HEK293 (cell line): ENCODE data around the gene ACKR1.

ENCODE experiments used
- CTCF ChIA-PET: fragments of 350-600 bp; formaldehyde crosslinking; extraction: SDS; loops from one replicate; lab custom pipeline; 2021; ENCODE audit warnings: antibody characterized with exemption; lab: Yijun Ruan, JAX
- POLR2A ChIA-PET: fragments of 300-600 bp; formaldehyde crosslinking; extraction: SDS; loops from one replicate; lab custom pipeline; 2020; ENCODE audit warnings: antibody characterized with exemption, inconsistent platforms; lab: Yijun Ruan, JAX
- H3K27ac ChIP-seq: fragments of 200-500 bp; sonication (Bioruptor generic); 2 replicates; pipeline ENCODE4 v1.5.1; 2014; ENCODE audit warnings: low read depth, low read length, control low read depth, inconsistent platforms; ENCODE audit errors: extremely low read depth
- H3K36me3 ChIP-seq, 2 experiments: fragments of 200-500 bp in 1 of 2; sonication (Bioruptor generic) in 1 of 2; 1 replicate in 1 of 2; 2 replicates in 1 of 2; pipeline ENCODE4 v1.5.1; 2014 to 2017; ENCODE audit warnings: inconsistent platforms in 2 of 2, low read length in 2 of 2; ENCODE audit not compliant: control insufficient read depth in 2 of 2, insufficient read depth in 1 of 2
- H3K4me1 ChIP-seq: fragments of 200-500 bp; sonication (Bioruptor generic); 2 replicates; pipeline ENCODE4 v1.5.1; 2014; ENCODE audit warnings: mild to moderate bottlenecking, low read length, inconsistent platforms; ENCODE audit not compliant: control insufficient read depth, insufficient read depth
- H3K4me3 ChIP-seq: 2 replicates; pipeline ENCODE4 v1.5.1; 2011; ENCODE audit warnings: low read depth, mild to moderate bottlenecking, control low read depth, low read length, moderate library complexity
- H3K9me3 ChIP-seq: fragments of 200-500 bp; sonication (Bioruptor generic); 2 replicates; pipeline ENCODE4 v1.5.1; 2014; ENCODE audit warnings: low read depth, low read length, inconsistent platforms; ENCODE audit not compliant: control insufficient read depth, insufficient read depth
- EGR2 ChIP-seq: fragments of 450-650 bp; formaldehyde crosslinking; IDR thresholded peaks from 2 replicates; pipeline ENCODE4 v1.5.1; 2016; ENCODE audit warnings: low read depth, missing biosample characterization, missing genetic modification characterization
- FEZF1 ChIP-seq: fragments of 450-650 bp; formaldehyde crosslinking; IDR thresholded peaks from 2 replicates; pipeline ENCODE4 v1.5.1; 2016; ENCODE audit warnings: missing biosample characterization, missing genetic modification characterization
- GLIS2 ChIP-seq: fragments of 450-650 bp; formaldehyde crosslinking; IDR thresholded peaks from 2 replicates; pipeline ENCODE4 v1.5.1; 2016; ENCODE audit warnings: missing biosample characterization, missing genetic modification characterization
- RBAK ChIP-seq: fragments of 450-650 bp; formaldehyde crosslinking; IDR thresholded peaks from 2 replicates; pipeline ENCODE4 v1.5.1; 2016; ENCODE audit warnings: missing biosample characterization, missing genetic modification characterization
- REPIN1 ChIP-seq: fragments of 450-650 bp; formaldehyde crosslinking; IDR thresholded peaks from 2 replicates; pipeline ENCODE4 v1.5.1; 2017; ENCODE audit warnings: missing biosample characterization, missing genetic modification characterization, low read depth
- REST ChIP-seq: fragments of 450-650 bp; formaldehyde crosslinking; IDR thresholded peaks from 2 replicates; pipeline ENCODE4 v1.5.1; 2016; ENCODE audit warnings: missing biosample characterization, missing genetic modification characterization
- SALL2 ChIP-seq: fragments of 450-650 bp; formaldehyde crosslinking; IDR thresholded peaks from 2 replicates; pipeline ENCODE4 v1.5.0; 2017; ENCODE audit warnings: missing biosample characterization, mild to moderate bottlenecking, missing genetic modification characterization, borderline replicate concordance
- SCRT2 ChIP-seq: fragments of 450-650 bp; formaldehyde crosslinking; IDR thresholded peaks from 2 replicates; pipeline ENCODE4 v1.5.1; 2016; ENCODE audit warnings: missing biosample characterization, missing genetic modification characterization
- TCF7L2 ChIP-seq: IDR thresholded peaks from 2 replicates; pipeline ENCODE4 v1.6.1; 2011; ENCODE audit warnings: low read depth, mild to moderate bottlenecking, inconsistent platforms, low read length, moderate library complexity, borderline replicate concordance
- ZBTB1 ChIP-seq: fragments of 450-650 bp; formaldehyde crosslinking; IDR thresholded peaks from 2 replicates; pipeline ENCODE4 v1.5.1; 2016; ENCODE audit warnings: missing biosample characterization, missing genetic modification characterization
- ZBTB17 ChIP-seq: fragments of 450-650 bp; formaldehyde crosslinking; IDR thresholded peaks from 2 replicates; pipeline ENCODE4 v1.5.1; 2016; ENCODE audit warnings: missing biosample characterization, missing genetic modification characterization
- ZBTB48 ChIP-seq: fragments of 450-650 bp; formaldehyde crosslinking; IDR thresholded peaks from 2 replicates; pipeline ENCODE4 v1.5.1; 2016; ENCODE audit warnings: missing biosample characterization, missing genetic modification characterization
- ZFP3 ChIP-seq: fragments of 450-650 bp; formaldehyde crosslinking; IDR thresholded peaks from 2 replicates; pipeline ENCODE4 v1.5.1; 2016; ENCODE audit warnings: low read depth, missing biosample characterization, missing genetic modification characterization
- ZNF114 ChIP-seq: fragments of 450-650 bp; formaldehyde crosslinking; IDR thresholded peaks from 2 replicates; pipeline ENCODE4 v1.5.0; 2017; ENCODE audit warnings: missing biosample characterization, missing genetic modification characterization
- ZNF175 ChIP-seq: fragments of 450-650 bp; formaldehyde crosslinking; IDR thresholded peaks from 2 replicates; pipeline ENCODE4 v1.5.1; 2016; ENCODE audit warnings: missing biosample characterization, missing genetic modification characterization
- ZNF221 ChIP-seq: fragments of 450-650 bp; formaldehyde crosslinking; IDR thresholded peaks from 2 replicates; pipeline ENCODE4 v1.5.1; 2017; ENCODE audit warnings: missing biosample characterization, missing genetic modification characterization, borderline replicate concordance
- ZNF324 ChIP-seq: fragments of 450-650 bp; formaldehyde crosslinking; IDR thresholded peaks from 2 replicates; pipeline ENCODE4 v1.5.1; 2016; ENCODE audit warnings: missing biosample characterization, missing genetic modification characterization
- ZNF423 ChIP-seq: fragments of 450-650 bp; formaldehyde crosslinking; IDR thresholded peaks from 2 replicates; pipeline ENCODE4 v1.5.1; 2016; ENCODE audit warnings: missing biosample characterization, missing genetic modification characterization
- ZNF529 ChIP-seq: fragments of 450-650 bp; formaldehyde crosslinking; IDR thresholded peaks from 2 replicates; pipeline ENCODE4 v1.5.1; 2017; ENCODE audit warnings: missing genetic modification characterization, missing biosample characterization; ENCODE audit not compliant: insufficient replicate concordance
- ZNF530 ChIP-seq: fragments of 450-650 bp; formaldehyde crosslinking; IDR thresholded peaks from 2 replicates; pipeline ENCODE4 v1.5.1; 2016; ENCODE audit warnings: low read depth, missing biosample characterization, missing genetic modification characterization
- ZNF677 ChIP-seq: fragments of 450-650 bp; IDR thresholded peaks from 2 replicates; pipeline ENCODE4 v1.5.0; 2018; ENCODE audit warnings: missing biosample characterization, mild to moderate bottlenecking, missing genetic modification characterization, moderate library complexity
- ZNF701 ChIP-seq: fragments of 450-650 bp; formaldehyde crosslinking; IDR thresholded peaks from 2 replicates; pipeline ENCODE4 v1.5.1; 2016; ENCODE audit warnings: missing biosample characterization, missing genetic modification characterization
- ZNF843 ChIP-seq: fragments of 450-650 bp; formaldehyde crosslinking; IDR thresholded peaks from 2 replicates; pipeline ENCODE4 v1.5.1; 2016; ENCODE audit warnings: missing biosample characterization, missing genetic modification characterization
- ZSCAN23 ChIP-seq: fragments of 450-650 bp; formaldehyde crosslinking; IDR thresholded peaks from 2 replicates; pipeline ENCODE4 v1.5.1; 2016; ENCODE audit warnings: missing biosample characterization, missing genetic modification characterization
- TF ChIP-seq, protein P1 (sequence below): fragments of 450-650 bp; formaldehyde crosslinking; IDR thresholded peaks from 2 replicates; pipeline ENCODE4 v1.5.1; 2016; ENCODE audit warnings: missing biosample characterization, missing genetic modification characterization

Gene ACKR1

GRCh38 chr1:159222075-159222865 is 17.6 kb downstream of the ACKR1 start (continued):
- TF ChIP-seq RBAK (tag by site-specific recombination), result no peak
- no peak for TF ChIP-seq ZNF843 (tag by site-specific recombination)
- TF ChIP-seq ZNF114 (tag by site-specific recombination), result no peak
- TF ChIP-seq ZBTB1 (tag by site-specific recombination), result no peak

- H3K9me3 ChIP-seq, result no peaks in the 10 kb centered on the region
- CTCF ChIA-PET, result interaction anchor here (2.5 kb wide), 1 partner anchor 9 kb away, joined by 12 read pairs; no protein-coding TSS in a partner anchor
- H3K36me3 ChIP-seq, result no peaks in the 10 kb centered on the region
- no peak overlapping the region for H3K4me3 ChIP-seq
- H3K4me1 ChIP-seq, result no peaks in the 10 kb centered on the region
- H3K27ac ChIP-seq, result no peak overlapping the region
- no peak for TF ChIP-seq ZBTB17 (tag by site-specific recombination)
- POLR2A ChIA-PET, result no interaction called here
Measured at GRCh38 chr1:159223004-159223403, 18.3 kb downstream of the ACKR1 start.

DNA sequence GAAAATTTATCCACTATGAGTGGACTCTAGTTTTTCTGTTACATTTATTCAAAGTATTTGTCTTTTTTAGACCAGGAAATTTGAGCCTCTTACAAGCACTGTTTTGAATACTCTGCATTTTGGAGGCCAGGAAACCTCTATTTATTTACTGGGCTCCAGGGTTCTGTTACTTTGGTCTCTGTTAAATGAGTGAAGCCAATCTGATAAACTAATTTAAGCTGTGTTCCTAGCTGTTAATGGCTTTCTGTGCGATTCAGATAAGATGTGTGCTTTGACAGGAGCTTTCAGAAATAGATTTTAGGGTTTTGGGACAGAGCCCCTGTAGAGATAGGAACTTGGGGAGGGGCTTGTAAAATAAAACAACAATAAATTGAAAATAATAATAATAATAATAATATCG is 23.9 kb downstream of the ACKR1 start:
- ChIA-PET POLR2A (no interaction called here), CTCF (interaction anchor here (0.6 to 2.9 kb wide), 3 partner anchors 15 to 244 kb away, joined by 6 to 16 read pairs (median 12); no protein-coding TSS in a partner anchor)
- Histone ChIP-seq H3K4me1 (no peaks in the 10 kb centered on the region), H3K36me3 (no peaks in the 10 kb centered on the region), H3K4me3 (no peak overlapping the region), H3K27ac (no peak overlapping the region), H3K9me3 (no peaks in the 10 kb centered on the region)
- TF ChIP-seq SALL2 (no peak), FEZF1 (tag by site-specific recombination) (no peak)
- TF ChIP-seq, protein P1, sequence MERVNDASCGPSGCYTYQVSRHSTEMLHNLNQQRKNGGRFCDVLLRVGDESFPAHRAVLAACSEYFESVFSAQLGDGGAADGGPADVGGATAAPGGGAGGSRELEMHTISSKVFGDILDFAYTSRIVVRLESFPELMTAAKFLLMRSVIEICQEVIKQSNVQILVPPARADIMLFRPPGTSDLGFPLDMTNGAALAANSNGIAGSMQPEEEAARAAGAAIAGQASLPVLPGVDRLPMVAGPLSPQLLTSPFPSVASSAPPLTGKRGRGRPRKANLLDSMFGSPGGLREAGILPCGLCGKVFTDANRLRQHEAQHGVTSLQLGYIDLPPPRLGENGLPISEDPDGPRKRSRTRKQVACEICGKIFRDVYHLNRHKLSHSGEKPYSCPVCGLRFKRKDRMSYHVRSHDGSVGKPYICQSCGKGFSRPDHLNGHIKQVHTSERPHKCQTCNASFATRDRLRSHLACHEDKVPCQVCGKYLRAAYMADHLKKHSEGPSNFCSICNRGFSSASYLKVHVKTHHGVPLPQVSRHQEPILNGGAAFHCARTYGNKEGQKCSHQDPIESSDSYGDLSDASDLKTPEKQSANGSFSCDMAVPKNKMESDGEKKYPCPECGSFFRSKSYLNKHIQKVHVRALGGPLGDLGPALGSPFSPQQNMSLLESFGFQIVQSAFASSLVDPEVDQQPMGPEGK, result no peak

GRCh38 chr1:159229260-159229885 is 24.7 kb downstream of the ACKR1 start:
- H3K27ac ChIP-seq, result no peak overlapping the region
- no peak overlapping the region for H3K4me3 ChIP-seq
- CTCF ChIA-PET, result interaction anchor here (0.6 to 2.9 kb wide), 7 partner anchors 15 to 665 kb away, joined by 3 to 16 read pairs (median 3); no protein-coding TSS in a partner anchor
- no peaks in the 10 kb centered on the region for H3K4me1 ChIP-seq
- POLR2A ChIA-PET, result no interaction called here
- no peaks in the 10 kb centered on the region for H3K9me3 ChIP-seq
- no peaks in the 10 kb centered on the region for H3K36me3 ChIP-seq
- no peak for TF ChIP-seq ZNF529 (tag by site-specific recombination)
- TF ChIP-seq REPIN1 (tag by site-specific recombination), result no peak
- TF ChIP-seq ZNF175, result no peak
- TF ChIP-seq REST, result no peak
- TF ChIP-seq GLIS2 (tag by site-specific recombination), result no peak
- no peak for TF ChIP-seq SCRT2 (tag by site-specific recombination)
- TF ChIP-seq ZNF701 (tag by site-specific recombination), result no peak
- no peak for TF ChIP-seq ZNF221 (tag by site-specific recombination)
- no peak for TF ChIP-seq ZNF423 (tag by site-specific recombination)
- no peak for TF ChIP-seq ZNF324 (tag by site-specific recombination)
- no peak for TF ChIP-seq TCF7L2
- no peak for TF ChIP-seq EGR2 (tag by site-specific recombination)
- TF ChIP-seq ZFP3 (tag by site-specific recombination), result no peak
- no peak for TF ChIP-seq ZNF677 (tag by site-specific recombination)
- no peak for TF ChIP-seq ZBTB48 (tag by site-specific recombination)
- TF ChIP-seq ZNF530 (tag by site-specific recombination), result no peak
- TF ChIP-seq ZSCAN23 (tag by site-specific recombination), result no peak
- no peak for TF ChIP-seq ZBTB17 (tag by site-specific recombination)
